ENCODE results near the gene ARHGEF16. TPM values are rescaled to one million over a fixed set of nuclear protein-coding genes. Genes with fewer than 3 reads are reported as not detected.

The ARHGEF16 gene
- total RNA-seq, 4 donors from 2014 or later: 0.20 to 1.2 (median 0.63) TPM

DNA sequence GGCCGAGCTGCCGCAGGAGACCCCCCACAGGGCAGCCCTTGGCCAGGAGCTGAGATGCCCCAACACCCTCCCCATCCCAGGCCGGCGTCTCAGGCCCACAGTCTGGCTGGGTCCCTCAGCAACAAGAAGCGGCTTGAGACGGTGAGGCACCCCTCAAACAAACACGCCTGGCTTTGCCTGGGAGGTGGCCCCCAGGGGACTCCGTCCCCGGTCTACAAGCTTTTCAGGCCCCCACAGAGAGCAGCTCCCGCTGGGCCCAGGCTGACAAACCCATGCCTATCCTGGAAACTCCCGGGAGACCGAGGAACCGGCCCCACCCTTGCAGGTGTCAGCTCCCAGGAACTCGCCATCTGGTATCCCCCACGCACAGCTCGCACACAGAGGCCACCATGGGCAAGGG is 67.0 kb downstream of the ARHGEF16 start:
- Histone ChIP-seq H3K36me3 (no peaks in the 10 kb centered on the region), H3K27ac (no peak overlapping the region), H3K4me3 (no peak overlapping the region), H3K27me3 (no peaks in the 10 kb centered on the region), H3K4me1 (no peaks in the 10 kb centered on the region), H3K9me3 (no peaks in the 10 kb centered on the region)
- intact Hi-C loops (cut with DNase I; ENCODE audit: low total_unique reads): no loop called here
- DNase-seq (no peak), ATAC-seq (no peak)
- no peak for TF ChIP-seq POLR2A (IDR thresholded peaks at IDR 0.05)
- TF ChIP-seq, protein P1, sequence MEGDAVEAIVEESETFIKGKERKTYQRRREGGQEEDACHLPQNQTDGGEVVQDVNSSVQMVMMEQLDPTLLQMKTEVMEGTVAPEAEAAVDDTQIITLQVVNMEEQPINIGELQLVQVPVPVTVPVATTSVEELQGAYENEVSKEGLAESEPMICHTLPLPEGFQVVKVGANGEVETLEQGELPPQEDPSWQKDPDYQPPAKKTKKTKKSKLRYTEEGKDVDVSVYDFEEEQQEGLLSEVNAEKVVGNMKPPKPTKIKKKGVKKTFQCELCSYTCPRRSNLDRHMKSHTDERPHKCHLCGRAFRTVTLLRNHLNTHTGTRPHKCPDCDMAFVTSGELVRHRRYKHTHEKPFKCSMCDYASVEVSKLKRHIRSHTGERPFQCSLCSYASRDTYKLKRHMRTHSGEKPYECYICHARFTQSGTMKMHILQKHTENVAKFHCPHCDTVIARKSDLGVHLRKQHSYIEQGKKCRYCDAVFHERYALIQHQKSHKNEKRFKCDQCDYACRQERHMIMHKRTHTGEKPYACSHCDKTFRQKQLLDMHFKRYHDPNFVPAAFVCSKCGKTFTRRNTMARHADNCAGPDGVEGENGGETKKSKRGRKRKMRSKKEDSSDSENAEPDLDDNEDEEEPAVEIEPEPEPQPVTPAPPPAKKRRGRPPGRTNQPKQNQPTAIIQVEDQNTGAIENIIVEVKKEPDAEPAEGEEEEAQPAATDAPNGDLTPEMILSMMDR (IDR thresholded peaks at IDR 0.05 in 4 of 5, conservative IDR thresholded peaks at IDR 0.05 in 1 of 5): no peak
- in situ Hi-C loops (cut with MboI; ENCODE audit: low sequenced_read_pairs in 4 of 4): no loop called here

DNA sequence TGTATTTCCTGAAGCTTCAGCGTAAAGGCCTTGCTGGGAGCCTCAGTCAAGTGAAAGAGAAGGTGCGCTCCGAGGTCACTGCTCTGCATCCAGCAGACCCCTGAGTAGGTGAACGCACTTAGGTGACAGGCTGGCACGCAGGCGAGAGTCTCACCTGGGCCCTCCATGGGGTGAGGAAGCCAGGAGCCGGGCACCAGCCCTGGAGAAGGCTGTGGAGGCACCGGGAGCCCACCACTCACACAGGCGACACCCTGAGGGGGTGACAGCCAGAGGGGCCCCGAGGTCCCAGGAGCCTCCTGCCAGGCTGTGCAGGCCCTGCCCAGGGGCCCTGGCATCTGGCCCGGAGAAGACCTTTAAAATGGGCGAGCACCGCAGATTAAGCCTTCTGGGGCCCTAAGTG is 67.6 kb downstream of the ARHGEF16 start:
- H3K36me3 ChIP-seq: no peaks in the 10 kb centered on the region
- no peak for ATAC-seq
- TF ChIP-seq, protein P1 (IDR thresholded peaks at IDR 0.05 in 4 of 5, conservative IDR thresholded peaks at IDR 0.05 in 1 of 5): no peak
- TF ChIP-seq POLR2A (IDR thresholded peaks at IDR 0.05): no peak
- H3K27me3 ChIP-seq: no peaks in the 10 kb centered on the region
- in situ Hi-C loops (cut with MboI; ENCODE audit: low sequenced_read_pairs in 4 of 4): no loop called here
- DNase-seq: no peak
- H3K4me3 ChIP-seq: no peak overlapping the region
- H3K27ac ChIP-seq: no peak overlapping the region
- no peaks in the 10 kb centered on the region for H3K4me1 ChIP-seq
- no peaks in the 10 kb centered on the region for H3K9me3 ChIP-seq
- intact Hi-C loops (cut with DNase I; ENCODE audit: low total_unique reads): no loop called here

DNA sequence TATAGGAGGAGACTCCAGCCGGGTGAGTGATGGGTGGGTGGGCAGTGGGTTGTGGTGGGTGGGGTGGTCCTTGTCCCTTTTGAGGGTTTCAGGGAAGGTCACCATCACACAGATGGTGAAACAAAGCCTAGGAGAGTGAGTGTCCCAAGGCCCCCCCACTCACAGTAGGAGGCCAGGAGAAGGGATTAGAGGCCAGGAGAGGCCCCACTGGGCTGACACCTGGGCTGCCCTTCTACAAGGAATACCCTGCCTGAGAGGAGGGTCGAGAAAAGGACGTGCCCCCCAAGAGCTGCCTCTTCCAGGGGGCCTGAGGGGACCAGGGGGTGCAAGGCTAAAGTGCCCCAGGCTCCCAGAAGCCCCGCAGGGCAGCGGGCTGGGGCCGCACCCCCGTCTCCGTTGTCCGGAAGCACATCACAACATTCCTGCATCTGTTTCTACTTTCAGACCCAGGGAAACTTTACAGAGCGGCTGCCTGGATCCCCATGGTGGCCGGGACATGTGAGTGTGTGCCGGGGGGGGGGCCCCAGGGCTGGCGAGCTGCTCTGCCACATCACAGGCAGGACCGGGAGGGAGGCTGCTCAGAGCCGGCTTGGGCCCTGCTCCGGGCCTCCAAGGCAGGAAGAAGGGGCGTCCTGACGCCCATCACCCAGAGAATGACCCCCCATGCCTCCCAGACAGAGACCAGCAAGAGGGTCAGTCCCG is 68.2 kb downstream of the ARHGEF16 start:
- Histone ChIP-seq H3K36me3 (no peaks in the 10 kb centered on the region), H3K27me3 (no peaks in the 10 kb centered on the region), H3K4me1 (no peaks in the 10 kb centered on the region), H3K27ac (no peak overlapping the region), H3K9me3 (no peaks in the 10 kb centered on the region), H3K4me3 (no peak overlapping the region)
- in situ Hi-C loops (cut with MboI; ENCODE audit: low sequenced_read_pairs in 4 of 4) (no loop called here), intact Hi-C loops (cut with DNase I; ENCODE audit: low total_unique reads) (no loop called here)
- no peak for ATAC-seq
- DNase-seq: no peak
- no peak for TF ChIP-seq POLR2A (IDR thresholded peaks at IDR 0.05)
- TF ChIP-seq, protein P1 (IDR thresholded peaks at IDR 0.05 in 4 of 5, conservative IDR thresholded peaks at IDR 0.05 in 1 of 5): no peak

DNA sequence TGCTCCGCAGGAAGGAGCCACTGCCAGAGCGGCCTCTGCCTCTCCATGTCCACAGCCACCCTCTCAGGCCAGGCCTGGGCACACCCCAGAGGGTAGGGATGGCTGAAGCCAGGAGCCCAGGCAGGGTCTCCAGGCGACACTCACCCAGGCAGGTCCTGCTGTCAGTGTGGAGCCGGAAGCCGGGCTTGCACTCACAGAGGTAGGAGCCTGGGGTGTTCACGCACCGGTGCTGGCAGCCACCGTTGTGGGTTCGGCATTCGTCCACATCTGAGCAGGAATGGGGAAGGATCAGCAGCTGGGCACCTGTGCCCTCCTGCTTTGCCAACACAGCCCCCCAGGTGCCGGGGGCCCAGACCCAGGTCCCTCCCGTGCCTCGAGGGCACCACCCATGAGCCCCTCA is 69.5 kb downstream of the ARHGEF16 start:
- Histone ChIP-seq H3K36me3 (no peaks in the 10 kb centered on the region), H3K27ac (no peak overlapping the region), H3K4me1 (peaks cover 1 to 7% of the 10 kb centered on the region in 2 donors), H3K27me3 (no peaks in the 10 kb centered on the region), H3K9me3 (no peaks in the 10 kb centered on the region), H3K4me3 (no peak overlapping the region)
- DNase-seq: no peak
- TF ChIP-seq POLR2A (IDR thresholded peaks at IDR 0.05): no peak
- TF ChIP-seq, protein P1 (IDR thresholded peaks at IDR 0.05 in 4 of 5, conservative IDR thresholded peaks at IDR 0.05 in 1 of 5): no peak
- in situ Hi-C loops (cut with MboI; ENCODE audit: low sequenced_read_pairs in 4 of 4) (no loop called here), intact Hi-C loops (cut with DNase I; ENCODE audit: low total_unique reads) (no loop called here)
- ATAC-seq: no peak

All from gastrocnemius medialis (tissue), 4 donors.